Effector memory CD8-positive, alpha-beta T cell (primary cell): ENCODE results near the gene GPBAR1.
A peak's percentile ranks its signal among the peaks of the same experiment; 100 is the strongest.
"Not testable (repeated sequence)": the region's sequence is repeated elsewhere in the genome, so short reads cannot be mapped to it uniquely, and the experiment has no call there.

Experiments
- ATAC-seq: fragments of 150-1000 bp; cut with Tn5 transposase; replicated peaks from 2 replicates; pipeline ENCODE4 v1.10.0; 2021; ENCODE audit warnings: mild to moderate bottlenecking, moderate library complexity
- DNase-seq, 3 experiments: peaks; one replicate each; pipeline ENCODE4 v3.0.0; 2021
- H3K27ac Mint-ChIP-seq, 2 donors: one replicate each; pipeline ENCODE4 v1.8.0; 2022; ENCODE audit warnings: mild to moderate bottlenecking in 2 of 2, mixed read lengths in 2 of 2, moderate library complexity in 2 of 2
- H3K27me3 Mint-ChIP-seq, 2 donors: one replicate each; pipeline ENCODE4 v1.8.0; 2022; ENCODE audit warnings: mixed read lengths in 2 of 2
- H3K36me3 Mint-ChIP-seq: one replicate; pipeline ENCODE4 v1.8.0; 2022; ENCODE audit warnings: mild to moderate bottlenecking, moderate library complexity, mixed read lengths; ENCODE audit not compliant: insufficient read depth
- H3K4me1 Mint-ChIP-seq, 2 donors: one replicate each; pipeline ENCODE4 v1.8.0; 2022; ENCODE audit warnings: low read depth in 2 of 2, mixed read lengths in 2 of 2
- H3K4me3 Mint-ChIP-seq, 2 donors: one replicate each; pipeline ENCODE4 v1.8.0; 2022; ENCODE audit warnings: mild to moderate bottlenecking in 2 of 2, mixed read lengths in 2 of 2, moderate library complexity in 2 of 2
- H3K9me3 Mint-ChIP-seq, 2 donors: one replicate each; pipeline ENCODE4 v1.8.0; 2022; ENCODE audit warnings: mixed read lengths in 2 of 2

The GPBAR1 gene

DNA sequence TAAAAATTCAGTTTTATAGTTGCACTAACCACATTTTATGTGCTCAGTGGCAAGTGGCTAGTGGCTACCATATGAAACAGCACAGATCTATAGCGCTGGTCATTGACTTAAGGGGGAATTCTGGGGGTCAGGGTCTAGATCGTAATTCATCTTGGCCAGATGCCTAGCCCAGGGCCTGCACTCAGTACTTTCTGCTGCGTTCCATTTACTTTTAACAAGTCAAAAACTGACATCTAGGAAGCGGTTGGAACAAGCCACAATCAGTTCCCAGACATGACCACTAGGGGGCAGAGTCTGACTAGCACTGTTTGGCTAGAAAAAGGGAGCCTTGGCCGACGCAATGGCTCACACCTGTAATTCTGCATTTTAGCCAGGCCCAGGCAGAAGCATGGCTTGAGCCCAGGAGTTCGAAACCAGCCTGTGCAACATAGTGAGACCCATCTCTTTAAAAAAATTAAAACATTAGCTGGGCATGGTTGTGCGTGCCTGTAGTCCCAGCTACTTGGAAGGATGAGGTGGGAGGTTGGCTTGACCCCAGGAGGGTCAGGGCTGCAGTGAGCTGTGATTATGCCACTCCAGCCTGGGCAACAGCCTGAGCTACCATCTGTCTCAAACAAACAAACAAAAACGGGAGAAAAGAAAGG is 40.5 kb downstream of the GPBAR1 start:
- peak; percentile 89 to 92 (median 89) for DNase-seq
- H3K4me1 Mint-ChIP-seq, result peaks cover 4 to 6% of the 10 kb centered on the region in 2 donors
- peak; percentile 99 for ATAC-seq
- peak overlapping the region in 1 of 2 donors; percentile 62 for H3K27ac Mint-ChIP-seq
- H3K4me3 Mint-ChIP-seq, result no peak overlapping the region
- peaks cover 7% of the 10 kb centered on the region for H3K36me3 Mint-ChIP-seq
- no peaks in the 10 kb centered on the region for H3K27me3 Mint-ChIP-seq
- H3K9me3 Mint-ChIP-seq, result no peaks in the 10 kb centered on the region

DNA sequence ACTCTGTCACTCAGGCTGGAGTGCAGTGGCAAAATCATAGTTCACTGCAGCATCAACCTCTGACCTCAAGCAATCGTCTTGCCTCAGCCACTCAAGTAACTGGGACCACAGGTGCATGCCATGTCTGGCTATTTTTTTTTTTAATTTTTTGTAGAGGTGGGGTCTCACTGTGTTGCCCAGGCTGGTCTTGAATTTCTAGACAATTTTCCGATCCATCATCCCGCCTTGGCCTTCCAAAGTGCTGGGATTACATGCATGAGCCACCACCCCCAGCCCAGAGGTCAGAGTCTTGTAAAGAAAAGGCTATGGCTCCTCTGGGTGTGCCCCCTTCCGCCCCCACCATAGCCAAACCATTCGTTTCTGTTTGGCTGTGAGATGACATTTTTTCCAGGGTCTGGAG is 44.6 kb downstream of the GPBAR1 start:
- Mint-ChIP-seq H3K36me3 (peaks cover 8% of the 10 kb centered on the region), H3K27ac (no peak overlapping the region), H3K4me3 (no peak overlapping the region), H3K27me3 (peaks cover 0 to 17% of the 10 kb centered on the region in 2 donors), H3K4me1 (peaks cover 4 to 6% of the 10 kb centered on the region in 2 donors), H3K9me3 (no peaks in the 10 kb centered on the region)
- DNase-seq (no peak), ATAC-seq (no peak)

DNA sequence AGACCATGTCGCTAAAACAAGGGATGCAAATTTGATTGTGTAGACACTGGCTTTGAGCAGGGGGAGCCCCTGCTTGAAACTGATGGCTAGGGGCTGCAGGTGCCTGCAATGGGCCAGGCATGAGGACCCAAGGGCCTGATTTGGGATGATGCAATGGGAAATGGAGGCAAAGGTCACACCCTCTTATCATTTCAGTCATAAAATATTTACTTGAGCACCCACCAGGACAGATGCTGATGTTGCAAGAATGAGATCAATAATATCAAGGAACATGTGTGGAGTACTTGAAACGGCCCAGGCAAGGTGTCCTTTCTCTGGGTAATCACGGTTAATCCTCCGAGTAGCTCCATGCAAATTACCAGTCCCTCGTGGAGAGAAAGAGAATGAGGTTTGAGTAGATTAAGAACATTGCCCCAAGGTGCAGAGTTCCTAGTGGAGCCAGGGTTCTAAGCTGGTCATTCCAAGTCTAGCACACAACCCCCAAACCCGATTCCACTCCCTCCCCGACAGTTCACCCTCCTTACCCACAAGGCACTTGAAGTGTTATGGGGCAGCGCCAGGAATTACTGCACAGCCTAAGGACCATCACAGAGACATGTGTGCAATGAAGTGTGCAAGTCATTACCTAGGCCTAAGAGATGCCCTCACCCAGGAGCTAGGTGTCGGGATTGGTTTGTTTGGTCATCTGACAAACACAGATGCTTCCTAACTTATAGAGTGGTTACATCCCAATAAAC is 45.5 kb downstream of the GPBAR1 start:
- H3K27ac Mint-ChIP-seq, result no peak overlapping the region
- H3K9me3 Mint-ChIP-seq, result no peaks in the 10 kb centered on the region
- H3K4me1 Mint-ChIP-seq, result peaks cover 3% of the 10 kb centered on the region in 2 donors
- peaks cover 5% of the 10 kb centered on the region for H3K36me3 Mint-ChIP-seq
- no peak overlapping the region for H3K4me3 Mint-ChIP-seq
- DNase-seq (no peak), ATAC-seq (no peak)
- H3K27me3 Mint-ChIP-seq, result peaks cover 0 to 17% of the 10 kb centered on the region in 2 donors

DNA sequence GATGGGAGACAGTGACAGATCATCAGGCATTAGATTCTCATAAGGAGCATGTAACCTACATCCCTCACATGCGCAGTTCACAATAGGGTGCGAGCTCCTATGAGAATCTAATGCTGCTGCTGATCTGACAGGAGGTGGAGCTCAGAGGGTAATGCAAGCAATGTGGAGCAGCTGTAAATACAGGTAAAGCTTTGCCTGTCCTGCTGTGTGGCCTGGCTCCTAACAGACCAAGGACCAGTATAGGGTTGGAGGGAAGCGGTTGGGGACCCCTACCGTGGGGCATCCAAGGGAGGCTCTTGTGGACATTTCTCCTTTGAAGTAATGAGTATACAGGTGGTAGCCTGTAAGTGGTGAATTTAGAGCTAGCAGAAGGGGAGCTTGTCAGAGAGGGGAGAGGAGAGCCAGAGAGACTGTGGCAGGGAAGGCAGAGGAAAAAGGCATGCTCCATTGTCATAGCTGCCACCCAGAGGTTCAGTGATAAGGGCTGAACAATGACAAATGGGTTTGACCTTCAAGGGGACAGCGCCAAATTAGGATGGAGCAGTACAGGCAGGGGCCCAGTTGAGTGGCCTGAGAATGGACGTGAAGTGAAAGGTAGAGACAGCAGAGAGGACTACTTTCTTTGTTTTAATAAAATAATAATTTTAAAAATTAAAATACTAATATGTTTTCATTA is 46.7 kb downstream of the GPBAR1 start:
- no peak overlapping the region for H3K27ac Mint-ChIP-seq
- no peaks in the 10 kb centered on the region for H3K9me3 Mint-ChIP-seq
- ATAC-seq, result no peak
- no peak for DNase-seq
- no peak overlapping the region for H3K4me3 Mint-ChIP-seq
- peaks cover 0 to 17% of the 10 kb centered on the region in 2 donors for H3K27me3 Mint-ChIP-seq
- H3K36me3 Mint-ChIP-seq, result peaks cover 4% of the 10 kb centered on the region
- no peaks in the 10 kb centered on the region for H3K4me1 Mint-ChIP-seq

DNA sequence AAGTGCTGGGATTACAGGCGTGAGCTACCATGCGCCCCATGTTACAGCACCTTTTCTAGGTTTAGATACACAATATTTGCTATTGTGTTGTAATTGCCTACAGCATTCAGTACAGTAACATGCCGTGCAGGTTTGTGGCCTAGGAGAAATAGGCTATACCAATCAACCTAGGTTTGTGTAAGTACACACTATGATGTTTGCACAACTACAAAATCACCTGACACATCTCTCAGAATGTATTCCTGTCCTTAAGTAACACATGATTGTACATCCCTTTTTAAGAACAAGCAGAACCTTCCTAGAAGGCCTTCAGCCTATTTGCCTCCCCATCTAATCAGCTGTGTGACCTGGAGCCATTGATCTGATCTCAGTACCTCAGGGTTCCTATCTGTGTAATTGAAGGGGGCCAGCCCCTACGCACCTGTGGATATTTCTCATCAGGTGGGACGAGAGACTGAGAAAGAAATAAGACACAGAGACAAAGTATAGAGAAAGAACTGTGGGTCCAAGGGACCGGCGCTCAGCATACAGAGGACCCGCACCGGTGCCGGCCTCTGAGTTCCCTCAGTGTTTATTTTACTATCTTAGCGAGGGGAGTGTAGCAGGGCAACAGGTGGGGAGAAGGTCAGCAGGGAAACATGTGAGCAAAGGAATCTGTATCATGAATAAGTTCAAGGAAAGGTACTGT is 50.2 kb downstream of the GPBAR1 start:
- H3K4me1 Mint-ChIP-seq, result peaks cover 5% of the 10 kb centered on the region in 2 donors
- H3K27me3 Mint-ChIP-seq, result peaks cover 0 to 17% of the 10 kb centered on the region in 2 donors
- H3K4me3 Mint-ChIP-seq, result no peak overlapping the region
- DNase-seq (no peak), ATAC-seq (no peak)
- H3K9me3 Mint-ChIP-seq, result no peaks in the 10 kb centered on the region
- peaks cover 5% of the 10 kb centered on the region for H3K36me3 Mint-ChIP-seq
- no peak overlapping the region for H3K27ac Mint-ChIP-seq

DNA sequence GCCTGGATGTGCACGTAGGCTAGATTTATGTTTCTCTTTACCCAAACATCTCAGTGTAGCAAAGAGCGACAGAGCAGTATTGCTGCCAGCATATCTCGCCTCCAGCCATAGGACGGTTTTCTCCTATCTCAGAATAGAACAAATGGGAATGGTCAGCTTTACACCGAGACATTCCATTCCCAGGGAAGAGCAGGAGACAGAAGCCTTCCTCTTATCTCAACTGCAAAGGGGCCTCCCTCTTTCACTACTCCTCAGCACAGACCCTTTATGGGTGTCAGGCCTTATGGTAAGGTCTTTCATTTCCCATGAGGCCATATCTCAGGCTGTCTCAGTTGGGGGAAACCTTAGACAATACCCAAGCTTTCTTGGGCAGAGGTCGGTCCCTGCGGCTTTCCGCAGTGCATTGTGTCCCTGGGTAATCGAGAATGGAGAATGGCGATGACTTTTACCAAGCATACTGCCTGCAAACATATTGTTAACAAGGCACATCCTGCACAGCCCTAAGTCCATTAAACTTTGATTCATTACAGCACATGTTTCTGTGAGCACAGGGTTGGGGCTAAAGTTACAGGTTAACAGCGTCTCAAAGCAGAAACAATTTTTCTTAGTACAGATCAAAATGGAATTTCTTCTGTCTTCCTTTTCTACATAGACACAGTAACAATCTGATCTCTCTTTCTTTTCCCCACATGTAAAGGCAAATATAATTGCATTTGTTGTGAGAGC is 50.9 kb downstream of the GPBAR1 start:
- peaks cover 11 to 12% of the 10 kb centered on the region in 2 donors for H3K4me1 Mint-ChIP-seq
- peaks cover 0 to 14% of the 10 kb centered on the region in 2 donors for H3K27me3 Mint-ChIP-seq
- H3K9me3 Mint-ChIP-seq, ATAC-seq, H3K4me3 Mint-ChIP-seq, H3K27ac Mint-ChIP-seq, DNase-seq: not testable (repeated sequence)
- peaks cover 12% of the 10 kb centered on the region for H3K36me3 Mint-ChIP-seq

DNA sequence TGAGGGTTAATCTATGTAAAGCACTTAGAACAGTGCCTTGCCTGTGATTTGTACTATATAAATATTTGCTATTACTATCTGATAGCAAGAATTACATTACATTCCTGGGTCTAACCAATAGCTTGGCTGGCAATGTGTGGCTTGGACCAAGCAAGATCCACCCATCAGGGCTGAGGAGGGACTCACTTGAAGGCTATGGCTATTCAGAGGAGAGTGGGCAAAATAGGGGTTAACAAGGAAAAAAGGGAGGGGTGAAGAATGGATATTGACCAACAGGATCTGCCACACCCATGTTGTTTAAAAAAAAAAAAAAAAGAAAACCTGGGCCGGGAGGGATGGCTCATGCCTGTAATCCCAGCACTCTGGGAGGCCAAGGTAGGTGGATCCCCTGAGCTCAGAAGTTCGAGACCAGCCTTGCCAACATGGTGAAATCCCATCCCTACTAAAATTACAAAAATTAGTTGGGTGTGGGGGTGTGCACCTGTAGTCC is 51.5 kb downstream of the GPBAR1 start:
- DNase-seq (no peak), ATAC-seq (no peak)
- no peak overlapping the region for H3K4me3 Mint-ChIP-seq
- H3K27ac Mint-ChIP-seq, result no peak overlapping the region
- H3K4me1 Mint-ChIP-seq, result peaks cover 16% of the 10 kb centered on the region in 2 donors
- peaks cover 0 to 8% of the 10 kb centered on the region in 2 donors for H3K27me3 Mint-ChIP-seq
- peaks cover 12% of the 10 kb centered on the region for H3K36me3 Mint-ChIP-seq
- no peaks in the 10 kb centered on the region for H3K9me3 Mint-ChIP-seq

DNA sequence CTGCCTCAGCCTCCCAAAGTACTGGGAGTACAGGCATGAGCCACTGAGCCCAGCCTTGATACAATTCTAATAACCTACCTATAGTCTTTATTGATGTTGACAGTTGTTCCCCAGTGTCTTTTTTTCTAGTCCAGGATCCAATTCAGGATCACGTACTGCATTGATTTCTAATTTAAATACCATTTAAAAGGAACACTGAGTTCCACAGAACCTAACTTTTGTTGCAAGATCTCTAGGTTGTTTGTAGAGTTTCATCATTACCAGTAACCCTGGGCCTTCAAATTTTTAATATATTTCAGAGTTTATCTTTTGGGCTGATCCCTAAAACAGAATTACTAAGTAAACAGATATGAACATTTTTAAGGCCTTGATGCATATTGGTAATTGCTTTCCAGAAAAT is 52.5 kb downstream of the GPBAR1 start:
- no peak overlapping the region for H3K4me3 Mint-ChIP-seq
- H3K36me3 Mint-ChIP-seq, result peaks cover 8% of the 10 kb centered on the region
- DNase-seq (no peak), ATAC-seq (no peak)
- no peaks in the 10 kb centered on the region for H3K27me3 Mint-ChIP-seq
- H3K27ac Mint-ChIP-seq, result no peak overlapping the region
- H3K4me1 Mint-ChIP-seq, result peaks cover 19 to 20% of the 10 kb centered on the region in 2 donors
- no peaks in the 10 kb centered on the region for H3K9me3 Mint-ChIP-seq
